Thoracic aorta (tissue), 2 donors: ENCODE results near the gene ANKEF1. TPM values are rescaled to one million over a fixed set of nuclear protein-coding genes. Genes with fewer than 3 reads are reported as not detected.

Source experiments
- ATAC-seq: fragments of 150-250 bp; one replicate; pipeline ENCODE4 v1.8.0; 2017; ENCODE audit warnings: low read depth; ENCODE audit not compliant: insufficient number of reproducible peaks, low FRiP score
- DNase-seq: peaks from one replicate; pipeline ENCODE4 v3.0.0-alpha.2; 2020; ENCODE audit warnings: low spot score
- H3K27ac ChIP-seq, 2 donors: fragments of 200-600 bp; sonication (generic); 1 replicate in 1 of 2; 2 replicates in 1 of 2; pipeline ENCODE4 v1.5.1; 2016; ENCODE audit warnings: mild to moderate bottlenecking in 2 of 2, moderate library complexity in 2 of 2
- H3K27me3 ChIP-seq: fragments of 200-600 bp; sonication (generic); replicated peaks from 2 replicates; pipeline ENCODE4 v1.6.0; 2016; ENCODE audit warnings: mild to moderate bottlenecking; ENCODE audit not compliant: insufficient read depth
- H3K36me3 ChIP-seq: fragments of 200-600 bp; sonication (generic); one replicate; pipeline ENCODE4 v1.5.1; 2016
- H3K4me1 ChIP-seq, 2 donors: fragments of 200-600 bp; sonication (generic); 1 replicate in 1 of 2; 2 replicates in 1 of 2; pipeline versions ENCODE4 v1.5.1 to v1.6.0; 2016; ENCODE audit warnings: low read depth in 2 of 2, mild to moderate bottlenecking in 1 of 2; ENCODE audit not compliant: control insufficient read depth in 1 of 2
- H3K4me3 ChIP-seq: fragments of 200-600 bp; sonication (generic); 2 replicates; pipeline ENCODE4 v1.5.1; 2016; ENCODE audit warnings: mild to moderate bottlenecking
- H3K9me3 ChIP-seq: fragments of 200-600 bp; sonication (generic); 2 replicates; pipeline ENCODE4 v1.5.1; 2016
- CTCF ChIP-seq: fragments of 200-600 bp; sonication (generic); IDR thresholded peaks from one replicate; pipeline ENCODE4 v1.5.1; 2019; ENCODE audit warnings: antibody characterized with exemption
- total RNA-seq, 2 donors: library from RNA; depleted of rRNA; stranded (reverse); fragments of >200 nt; gene quantifications; one replicate each; pipeline versions ENCODE4 v1.1.0 to v1.2.3, GENCODE V29; 2016

ANKEF1 gene
- total RNA-seq, 2 donors from 2014 or later: 0.41 to 1.1 TPM

- no peak overlapping the region for H3K27ac ChIP-seq
- no peaks in the 10 kb centered on the region for H3K9me3 ChIP-seq
- TF ChIP-seq CTCF: no peak
- ATAC-seq (no peak), DNase-seq (no peak)
- no peaks in the 10 kb centered on the region for H3K36me3 ChIP-seq
- no peaks in the 10 kb centered on the region for H3K4me1 ChIP-seq
- no peak overlapping the region for H3K4me3 ChIP-seq
- H3K27me3 ChIP-seq: no peaks in the 10 kb centered on the region
These were observed 29.9 kb upstream of the ANKEF1 start for GRCh38 chr20:10004900-10005299.

GRCh38 chr20:10005885-10006284 lies 28.9 kb upstream of the ANKEF1 start:
- no peak overlapping the region for H3K27ac ChIP-seq
- TF ChIP-seq CTCF: no peak
- H3K27me3 ChIP-seq: no peaks in the 10 kb centered on the region
- no peak for ATAC-seq
- no peak overlapping the region for H3K4me3 ChIP-seq
- no peaks in the 10 kb centered on the region for H3K9me3 ChIP-seq
- H3K4me1 ChIP-seq: no peaks in the 10 kb centered on the region
- H3K36me3 ChIP-seq: no peaks in the 10 kb centered on the region
- DNase-seq: no peak

GRCh38 chr20:10006447-10007090 lies 28.2 kb upstream of the ANKEF1 start:
- Histone ChIP-seq H3K4me3 (no peak overlapping the region), H3K4me1 (no peaks in the 10 kb centered on the region), H3K27me3 (no peaks in the 10 kb centered on the region), H3K36me3 (no peaks in the 10 kb centered on the region), H3K9me3 (no peaks in the 10 kb centered on the region), H3K27ac (no peak overlapping the region)
- DNase-seq (no peak), ATAC-seq (no peak)
- TF ChIP-seq CTCF: no peak

- Histone ChIP-seq H3K27me3 (no peaks in the 10 kb centered on the region), H3K27ac (no peak overlapping the region), H3K9me3 (no peaks in the 10 kb centered on the region), H3K4me1 (no peaks in the 10 kb centered on the region), H3K4me3 (no peak overlapping the region), H3K36me3 (no peaks in the 10 kb centered on the region)
- DNase-seq (no peak), ATAC-seq (no peak)
- TF ChIP-seq CTCF: no peak
These were observed 27.6 kb upstream of the ANKEF1 start for GRCh38 chr20:10007158-10007557.

- Histone ChIP-seq H3K27me3 (no peaks in the 10 kb centered on the region), H3K9me3 (no peaks in the 10 kb centered on the region), H3K27ac (no peak overlapping the region), H3K4me1 (no peaks in the 10 kb centered on the region), H3K4me3 (no peak overlapping the region), H3K36me3 (no peaks in the 10 kb centered on the region)
- DNase-seq (no peak), ATAC-seq (no peak)
- no peak for TF ChIP-seq CTCF
These were observed 27.0 kb upstream of the ANKEF1 start for GRCh38 chr20:10007747-10008146.
